ENCODE measurements around the gene KCNE2. TPM values are rescaled to one million over a fixed set of nuclear protein-coding genes. Genes with fewer than 3 reads are reported as not detected.

KCNE2 gene
- polyA plus RNA-seq, 1 experiment = not detected

GRCh38 chr21:34336756-34337391 is 26.9 kb upstream of the KCNE2 start:
- POLR2A ChIA-PET = interaction anchor here (0.5 to 1.1 kb wide), 4 partner anchors 9 to 372 kb away, joined by 3 to 6 read pairs (median 4); no protein-coding TSS in a partner anchor
- Histone ChIP-seq H3K27ac (ENCODE audit: low read depth, low read length) (peak overlapping the region; percentile 55), H3K4me3 (ENCODE audit: low read depth, low read length) (no peak overlapping the region), H3K9me3 (ENCODE audit: control insufficient read depth, insufficient read depth, low read length) (no peaks in the 10 kb centered on the region), H3K27me3 (ENCODE audit: control insufficient read depth, insufficient read depth, low read length) (no peaks in the 10 kb centered on the region)
- TF ChIP-seq, protein P1, sequence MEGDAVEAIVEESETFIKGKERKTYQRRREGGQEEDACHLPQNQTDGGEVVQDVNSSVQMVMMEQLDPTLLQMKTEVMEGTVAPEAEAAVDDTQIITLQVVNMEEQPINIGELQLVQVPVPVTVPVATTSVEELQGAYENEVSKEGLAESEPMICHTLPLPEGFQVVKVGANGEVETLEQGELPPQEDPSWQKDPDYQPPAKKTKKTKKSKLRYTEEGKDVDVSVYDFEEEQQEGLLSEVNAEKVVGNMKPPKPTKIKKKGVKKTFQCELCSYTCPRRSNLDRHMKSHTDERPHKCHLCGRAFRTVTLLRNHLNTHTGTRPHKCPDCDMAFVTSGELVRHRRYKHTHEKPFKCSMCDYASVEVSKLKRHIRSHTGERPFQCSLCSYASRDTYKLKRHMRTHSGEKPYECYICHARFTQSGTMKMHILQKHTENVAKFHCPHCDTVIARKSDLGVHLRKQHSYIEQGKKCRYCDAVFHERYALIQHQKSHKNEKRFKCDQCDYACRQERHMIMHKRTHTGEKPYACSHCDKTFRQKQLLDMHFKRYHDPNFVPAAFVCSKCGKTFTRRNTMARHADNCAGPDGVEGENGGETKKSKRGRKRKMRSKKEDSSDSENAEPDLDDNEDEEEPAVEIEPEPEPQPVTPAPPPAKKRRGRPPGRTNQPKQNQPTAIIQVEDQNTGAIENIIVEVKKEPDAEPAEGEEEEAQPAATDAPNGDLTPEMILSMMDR (IDR thresholded peaks at IDR 0.05; ENCODE audit: low read depth, low read length) = no peak
- CTCF ChIA-PET = interaction anchor here (0.7 to 2.0 kb wide), 5 partner anchors 10 to 413 kb away, joined by 3 to 6 read pairs (median 3); no protein-coding TSS in a partner anchor
- peak; percentile 65 for DNase-seq (ENCODE audit: low read depth, low spot score)

DNA sequence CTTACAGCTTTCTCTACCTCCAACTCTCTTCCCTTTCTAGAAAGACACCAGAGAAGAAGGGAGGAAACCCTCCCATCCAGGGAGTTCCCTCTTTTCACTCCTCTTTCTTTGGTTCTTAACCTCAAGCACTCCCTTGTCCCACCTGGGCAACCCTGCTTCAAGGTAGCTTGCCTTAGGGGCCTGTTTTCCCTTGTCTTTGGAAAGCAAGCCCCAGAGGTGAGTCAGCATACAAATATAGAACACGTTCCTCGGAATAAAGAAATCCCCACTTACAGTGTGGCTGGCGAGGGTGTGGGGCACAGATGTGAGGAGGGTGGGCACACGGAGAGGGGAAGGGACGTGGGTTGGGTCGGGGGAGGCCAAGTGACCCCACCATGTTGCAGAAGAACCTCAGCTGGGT is 26.1 kb upstream of the KCNE2 start:
- no peak for DNase-seq (ENCODE audit: low read depth, low spot score)
- no peaks in the 10 kb centered on the region for H3K9me3 ChIP-seq (ENCODE audit: control insufficient read depth, insufficient read depth, low read length)
- TF ChIP-seq, protein P1 (IDR thresholded peaks at IDR 0.05; ENCODE audit: low read depth, low read length) = no peak
- CTCF ChIA-PET = interaction anchor here (0.6 to 2.0 kb wide), 5 partner anchors 9 to 414 kb away, joined by 3 to 6 read pairs (median 3); no protein-coding TSS in a partner anchor
- POLR2A ChIA-PET = no interaction called here
- no peaks in the 10 kb centered on the region for H3K27me3 ChIP-seq (ENCODE audit: control insufficient read depth, insufficient read depth, low read length)
- no peak overlapping the region for H3K4me3 ChIP-seq (ENCODE audit: low read depth, low read length)
- no peak overlapping the region for H3K27ac ChIP-seq (ENCODE audit: low read depth, low read length)

DNA sequence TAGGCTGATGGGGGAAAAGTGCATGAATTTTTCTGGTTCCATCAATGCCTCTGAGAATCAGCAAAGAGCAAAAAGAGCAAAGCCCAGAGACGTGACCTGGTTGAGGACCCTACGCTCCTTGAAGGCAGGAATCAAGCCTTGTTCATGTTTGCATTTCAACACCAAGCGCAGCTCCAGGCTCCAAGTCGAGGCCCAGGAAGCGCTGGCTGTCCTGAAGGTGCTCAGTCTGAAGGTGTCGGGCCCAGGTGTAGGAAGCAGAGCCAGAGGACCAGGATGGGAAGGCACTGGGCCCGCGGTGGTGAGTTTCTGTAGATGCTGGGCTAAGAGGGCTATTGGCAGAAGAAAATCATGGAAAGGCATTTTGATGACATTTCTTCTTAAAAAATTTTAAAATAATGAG is 25.6 kb upstream of the KCNE2 start:
- DNase-seq (ENCODE audit: low read depth, low spot score) = no peak
- POLR2A ChIA-PET = no interaction called here
- TF ChIP-seq, protein P1 (IDR thresholded peaks at IDR 0.05; ENCODE audit: low read depth, low read length) = no peak
- CTCF ChIA-PET = interaction anchor here (0.6 to 2.0 kb wide), 3 partner anchors 10 to 414 kb away, joined by 3 to 6 read pairs (median 4); no protein-coding TSS in a partner anchor
- no peaks in the 10 kb centered on the region for H3K27me3 ChIP-seq (ENCODE audit: control insufficient read depth, insufficient read depth, low read length)
- H3K9me3 ChIP-seq (ENCODE audit: control insufficient read depth, insufficient read depth, low read length) = 0 out of 2 replicates have a peak, but pooled peaks cover under 1% of the 10 kb centered on the region
- H3K4me3 ChIP-seq (ENCODE audit: low read depth, low read length) = no peak overlapping the region
- H3K27ac ChIP-seq (ENCODE audit: low read depth, low read length) = no peak overlapping the region

DNA sequence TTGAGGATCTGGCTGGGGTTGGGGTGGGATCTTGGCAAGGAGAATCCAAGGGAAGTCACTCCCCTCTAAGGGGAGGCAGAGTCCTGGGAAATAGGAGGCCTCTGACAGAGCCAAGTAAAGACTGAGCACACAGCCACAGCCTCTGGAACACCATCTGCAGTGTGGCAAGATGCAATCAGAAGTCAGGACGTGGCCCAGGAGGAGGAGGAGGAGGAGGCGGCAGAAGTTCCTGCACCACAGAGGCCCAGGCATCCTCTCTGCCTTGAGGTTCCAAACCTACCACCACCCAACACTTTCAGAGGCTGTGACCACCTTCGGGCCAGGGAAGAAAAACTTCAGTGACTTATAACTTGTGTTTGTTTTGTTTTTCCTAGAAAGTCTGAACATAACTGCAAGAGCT is 23.7 kb upstream of the KCNE2 start:
- ChIA-PET POLR2A (no interaction called here), CTCF (no interaction called here)
- TF ChIP-seq, protein P1 (IDR thresholded peaks at IDR 0.05; ENCODE audit: low read depth, low read length) = no peak
- DNase-seq (ENCODE audit: low read depth, low spot score) = no peak
- Histone ChIP-seq H3K27me3 (ENCODE audit: control insufficient read depth, insufficient read depth, low read length) (no peaks in the 10 kb centered on the region), H3K9me3 (ENCODE audit: control insufficient read depth, insufficient read depth, low read length) (0 out of 2 replicates have a peak, but pooled peaks cover 5% of the 10 kb centered on the region), H3K4me3 (ENCODE audit: low read depth, low read length) (no peak overlapping the region), H3K27ac (ENCODE audit: low read depth, low read length) (no peak overlapping the region)

GRCh38 chr21:34342476-34342875 is 21.3 kb upstream of the KCNE2 start:
- CTCF ChIA-PET = interaction anchor here (1.8 kb wide), 1 partner anchor 20 kb away, joined by 4 read pairs; no protein-coding TSS in a partner anchor
- TF ChIP-seq, protein P1 (IDR thresholded peaks at IDR 0.05; ENCODE audit: low read depth, low read length) = no peak
- no peak for DNase-seq (ENCODE audit: low read depth, low spot score)
- H3K4me3 ChIP-seq (ENCODE audit: low read depth, low read length) = no peak overlapping the region
- 0 out of 2 replicates have a peak, but pooled peaks cover 5% of the 10 kb centered on the region for H3K9me3 ChIP-seq (ENCODE audit: control insufficient read depth, insufficient read depth, low read length)
- POLR2A ChIA-PET = no interaction called here
- H3K27ac ChIP-seq (ENCODE audit: low read depth, low read length) = no peak overlapping the region
- H3K27me3 ChIP-seq (ENCODE audit: control insufficient read depth, insufficient read depth, low read length) = no peaks in the 10 kb centered on the region

Measured in AG04450 (cell line).